ENCODE results near the gene AKR7A3. TPM values are rescaled to one million over a fixed set of nuclear protein-coding genes. Genes with fewer than 3 reads are reported as not detected.

Gene AKR7A3
- total RNA-seq, 1 donor from 2014 or later: 4.6 TPM

- no peak for TF ChIP-seq CTCF (conservative IDR thresholded peaks at IDR 0.05)
- no peaks in the 10 kb centered on the region for H3K4me1 Mint-ChIP-seq (ENCODE audit: unreplicated experiment)
- no peaks in the 10 kb centered on the region for H3K27me3 Mint-ChIP-seq
- H3K36me3 Mint-ChIP-seq: peaks cover 4% of the 10 kb centered on the region
- no peak overlapping the region for H3K27ac Mint-ChIP-seq
- H3K4me3 Mint-ChIP-seq: no peak overlapping the region
- DNase-seq (ENCODE audit: extremely low spot score, unreplicated experiment): no peak
- no peaks in the 10 kb centered on the region for H3K9me3 Mint-ChIP-seq
Measured at GRCh38 chr1:19332832-19333231, 44.3 kb upstream of the AKR7A3 start.

- H3K27ac Mint-ChIP-seq: no peak overlapping the region
- H3K36me3 Mint-ChIP-seq: peaks cover 4% of the 10 kb centered on the region
- no peaks in the 10 kb centered on the region for H3K27me3 Mint-ChIP-seq
- TF ChIP-seq CTCF (conservative IDR thresholded peaks at IDR 0.05): no peak
- no peaks in the 10 kb centered on the region for H3K4me1 Mint-ChIP-seq (ENCODE audit: unreplicated experiment)
- no peaks in the 10 kb centered on the region for H3K9me3 Mint-ChIP-seq
- H3K4me3 Mint-ChIP-seq: no peak overlapping the region
- no peak for DNase-seq (ENCODE audit: extremely low spot score, unreplicated experiment)
Measured at GRCh38 chr1:19331262-19331878, 42.8 kb upstream of the AKR7A3 start.

- no peak overlapping the region for H3K4me3 Mint-ChIP-seq
- no peaks in the 10 kb centered on the region for H3K9me3 Mint-ChIP-seq
- H3K4me1 Mint-ChIP-seq (ENCODE audit: unreplicated experiment): no peaks in the 10 kb centered on the region
- H3K27me3 Mint-ChIP-seq: no peaks in the 10 kb centered on the region
- no peak for TF ChIP-seq CTCF (conservative IDR thresholded peaks at IDR 0.05)
- H3K27ac Mint-ChIP-seq: no peak overlapping the region
- H3K36me3 Mint-ChIP-seq: peaks cover 4% of the 10 kb centered on the region
- no peak for DNase-seq (ENCODE audit: extremely low spot score, unreplicated experiment)
Measured at GRCh38 chr1:19330449-19331135, 42.0 kb upstream of the AKR7A3 start.

- peak overlapping the region; percentile 18 for H3K27ac Mint-ChIP-seq
Measured at GRCh38 chr1:19329611-19330010, 41.0 kb upstream of the AKR7A3 start.

GRCh38 chr1:19329188-19329587 lies 40.6 kb upstream of the AKR7A3 start:
- Mint-ChIP-seq H3K9me3 (no peaks in the 10 kb centered on the region), H3K36me3 (peaks cover 4% of the 10 kb centered on the region), H3K27me3 (no peaks in the 10 kb centered on the region), H3K27ac (peak overlapping the region; percentile 18), H3K4me3 (no peak overlapping the region), H3K4me1 (ENCODE audit: unreplicated experiment) (no peaks in the 10 kb centered on the region)
- no peak for TF ChIP-seq CTCF (conservative IDR thresholded peaks at IDR 0.05)
- DNase-seq (ENCODE audit: extremely low spot score, unreplicated experiment): no peak

More at GRCh38 chr1:19329611-19330010, 41.0 kb upstream of the AKR7A3 start:
- Mint-ChIP-seq H3K27me3 (no peaks in the 10 kb centered on the region), H3K4me3 (no peak overlapping the region), H3K36me3 (peaks cover 4% of the 10 kb centered on the region), H3K4me1 (ENCODE audit: unreplicated experiment) (no peaks in the 10 kb centered on the region), H3K9me3 (no peaks in the 10 kb centered on the region)
- TF ChIP-seq CTCF (conservative IDR thresholded peaks at IDR 0.05): no peak
- no peak for DNase-seq (ENCODE audit: extremely low spot score, unreplicated experiment)

Measured in type B pancreatic cell (in vitro differentiated cells).